Neutrophil (primary cell): ENCODE measurements around the gene CRTC1.
"Not testable (repeated sequence)": the region's sequence is repeated elsewhere in the genome, so short reads cannot be mapped to it uniquely, and the experiment has no call there.

Experiments
- H3K27ac ChIP-seq: fragments of 200-600 bp; sonication (generic); 2 replicates; pipeline ENCODE4 v1.5.1; 2016; ENCODE audit warnings: mild to moderate bottlenecking, moderate library complexity
- H3K27me3 ChIP-seq: fragments of 200-600 bp; sonication (generic); 2 replicates; pipeline ENCODE4 v1.6.0; 2016; ENCODE audit warnings: mild to moderate bottlenecking
- H3K36me3 ChIP-seq: fragments of 200-600 bp; sonication (generic); 2 replicates; pipeline ENCODE4 v1.5.1; 2017
- H3K4me1 ChIP-seq, 2 experiments: fragments of 200-600 bp in 1 of 2; sonication (generic) in 1 of 2; 1 replicate in 1 of 2; 2 replicates in 1 of 2; pipeline versions ENCODE4 v1.5.1 to v1.6.1; 2013 to 2016; ENCODE audit warnings: low read depth in 1 of 2, low read length in 1 of 2, mild to moderate bottlenecking in 1 of 2, moderate library complexity in 1 of 2; ENCODE audit not compliant: control insufficient read depth in 1 of 2, insufficient read depth in 1 of 2
- H3K4me3 ChIP-seq, 2 experiments: fragments of 200-600 bp in 1 of 2; sonication (generic) in 1 of 2; 1 replicate in 1 of 2; 2 replicates in 1 of 2; pipeline ENCODE4 v1.5.1; 2013 to 2016; ENCODE audit warnings: low read depth in 1 of 2, low read length in 1 of 2, mild to moderate bottlenecking in 1 of 2, moderate library complexity in 1 of 2
- H3K9me3 ChIP-seq: fragments of 200-600 bp; sonication (generic); 2 replicates; pipeline ENCODE4 v1.5.1; 2016
- CTCF ChIP-seq: fragments of 200-600 bp; sonication (generic); IDR thresholded peaks from 2 replicates; pipeline ENCODE4 v1.5.1; 2016; ENCODE audit warnings: antibody characterized with exemption

Gene CRTC1

GRCh38 chr19:18809149-18809868 lies 125.8 kb downstream of the CRTC1 start:
- no peaks in the 10 kb centered on the region for H3K4me1 ChIP-seq
- no peak overlapping the region for H3K27ac ChIP-seq
- H3K27me3 ChIP-seq, result peaks cover 77% of the 10 kb centered on the region
- TF ChIP-seq CTCF, result no peak
- H3K36me3 ChIP-seq, result no peaks in the 10 kb centered on the region
- peak overlapping the region in 1 of 2 experiments; percentile 13 for H3K4me3 ChIP-seq
- H3K9me3 ChIP-seq, result no peaks in the 10 kb centered on the region

- H3K9me3 ChIP-seq, H3K4me3 ChIP-seq, H3K4me1 ChIP-seq, H3K36me3 ChIP-seq, H3K27ac ChIP-seq: not testable (repeated sequence)
- peaks cover 75% of the 10 kb centered on the region for H3K27me3 ChIP-seq
These were observed 128.2 kb downstream of the CRTC1 start for GRCh38 chr19:18811638-18812037.

- Histone ChIP-seq H3K4me3 (no peak overlapping the region), H3K36me3 (no peaks in the 10 kb centered on the region), H3K9me3 (no peaks in the 10 kb centered on the region), H3K27ac (no peak overlapping the region), H3K27me3 (peaks cover 56% of the 10 kb centered on the region), H3K4me1 (no peaks in the 10 kb centered on the region)
- no peak for TF ChIP-seq CTCF
These were observed 130.6 kb downstream of the CRTC1 start for GRCh38 chr19:18814063-18814462.

GRCh38 chr19:18815673-18816072 lies 132.2 kb downstream of the CRTC1 start:
- TF ChIP-seq CTCF, result no peak
- Histone ChIP-seq H3K9me3 (no peaks in the 10 kb centered on the region), H3K27me3 (peaks cover 49% of the 10 kb centered on the region), H3K27ac (no peak overlapping the region), H3K36me3 (no peaks in the 10 kb centered on the region), H3K4me3 (no peak overlapping the region), H3K4me1 (no peaks in the 10 kb centered on the region)

GRCh38 chr19:18816645-18817044 lies 133.2 kb downstream of the CRTC1 start:
- not testable (repeated sequence) for H3K27ac ChIP-seq, H3K36me3 ChIP-seq, H3K4me3 ChIP-seq, H3K9me3 ChIP-seq, H3K4me1 ChIP-seq
- peaks cover 49% of the 10 kb centered on the region for H3K27me3 ChIP-seq

- TF ChIP-seq CTCF, result no peak
- Histone ChIP-seq H3K27me3 (peaks cover 43% of the 10 kb centered on the region), H3K9me3 (no peaks in the 10 kb centered on the region), H3K36me3 (no peaks in the 10 kb centered on the region), H3K27ac (no peak overlapping the region), H3K4me3 (no peak overlapping the region), H3K4me1 (no peaks in the 10 kb centered on the region)
These were observed 134.1 kb downstream of the CRTC1 start for GRCh38 chr19:18817574-18817973.
